GM21737 (cell line): ENCODE results near the gene AKAP7.
"Not testable (repeated sequence)": the region's sequence is repeated elsewhere in the genome, so short reads cannot be mapped to it uniquely, and the experiment has no call there.

Source experiments
- ATAC-seq: cut with Tn5 transposase; IDR thresholded peaks from one replicate; pipeline ENCODE4 v1.9.1; 2021; ENCODE audit warnings: mild to moderate bottlenecking, moderate library complexity; ENCODE audit not compliant: unreplicated experiment

AKAP7 gene

DNA sequence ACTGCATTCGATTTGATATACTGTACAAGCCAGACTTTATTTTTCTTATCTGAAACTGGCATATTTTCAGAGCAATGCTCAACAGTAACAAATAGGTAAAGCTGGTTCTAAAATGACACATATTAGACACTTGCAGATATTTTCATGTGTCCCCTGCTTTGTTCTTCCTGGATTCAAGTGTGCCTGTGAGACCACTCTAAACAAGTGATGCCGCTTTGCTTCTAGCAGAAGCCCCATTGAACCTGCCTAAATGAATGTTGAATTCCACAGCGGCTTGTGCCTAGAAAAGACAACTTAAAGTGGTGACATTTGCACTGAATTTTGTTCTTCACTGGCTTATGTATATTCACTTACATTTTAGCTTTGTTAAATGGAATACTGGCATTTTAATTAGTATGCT, 115.7 kb downstream of the AKAP7 start:
- ATAC-seq, result no peak

DNA sequence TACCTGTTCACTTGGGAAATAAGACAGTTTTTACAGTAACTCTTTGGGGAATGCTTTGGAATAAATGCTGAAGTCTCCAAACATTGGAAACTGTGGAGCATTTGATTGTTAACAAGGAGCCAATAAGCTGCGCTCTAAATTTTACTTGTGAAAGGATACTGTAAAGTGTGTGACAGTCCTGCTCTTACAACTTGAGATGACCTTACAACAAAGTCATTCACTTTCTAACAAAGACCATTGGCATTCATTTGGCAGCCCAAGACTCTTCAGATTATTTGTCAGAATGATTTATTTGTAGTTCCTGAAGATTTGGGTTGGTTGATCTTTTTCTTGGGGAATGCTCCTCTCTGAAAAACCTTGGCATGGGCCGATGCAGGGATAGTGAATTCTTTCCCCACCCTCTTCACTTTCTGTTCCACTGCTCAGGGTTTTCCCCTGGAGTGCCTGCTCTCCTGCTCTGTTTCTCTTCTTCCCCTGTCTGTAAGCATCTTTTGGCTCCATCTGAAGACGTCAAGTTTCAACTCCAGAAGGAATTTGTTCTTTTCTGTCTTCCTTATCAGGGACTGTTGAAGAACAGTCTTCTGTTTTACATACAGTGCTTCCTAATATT, 116.4 kb downstream of the AKAP7 start:
- no peak for ATAC-seq

DNA sequence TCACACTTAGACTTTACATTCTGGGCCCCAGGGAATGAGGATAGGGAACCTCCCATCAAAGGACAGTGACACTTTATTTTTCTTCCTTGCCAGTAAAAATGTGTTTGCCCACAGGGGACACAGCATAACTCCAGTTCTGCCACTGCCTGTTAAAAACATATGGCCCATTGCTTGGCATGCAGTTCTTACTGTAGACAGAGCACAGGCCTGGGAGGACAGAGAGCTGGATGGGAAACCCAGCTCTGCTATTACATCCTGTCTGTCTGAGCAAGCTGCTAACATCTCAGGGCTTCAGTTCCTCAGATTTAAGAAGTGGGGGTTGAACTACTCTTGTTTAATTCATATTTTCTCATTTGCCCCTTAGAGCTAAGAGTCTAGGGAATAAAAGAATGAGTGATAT, 120.2 kb downstream of the AKAP7 start:
- no peak for ATAC-seq

DNA sequence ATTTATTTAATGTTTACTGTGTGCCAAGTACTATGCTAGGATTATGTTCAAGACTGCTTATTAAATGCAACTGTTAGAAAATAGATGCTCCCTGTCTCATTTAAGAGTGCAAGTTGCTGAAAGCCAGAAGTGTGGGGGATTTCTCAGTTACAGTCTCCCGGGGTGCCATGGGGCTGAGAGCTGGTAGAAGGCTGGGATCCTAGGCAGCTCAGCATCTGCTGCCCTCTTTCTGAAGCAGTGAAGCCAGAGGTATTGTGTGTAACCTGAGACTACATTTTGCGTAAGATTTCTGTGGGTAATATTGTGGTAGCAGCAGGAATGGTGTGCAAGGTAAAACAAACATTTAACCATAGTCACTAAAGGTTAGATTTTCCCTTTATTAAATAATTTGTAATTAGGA, 120.6 kb downstream of the AKAP7 start:
- no peak for ATAC-seq

DNA sequence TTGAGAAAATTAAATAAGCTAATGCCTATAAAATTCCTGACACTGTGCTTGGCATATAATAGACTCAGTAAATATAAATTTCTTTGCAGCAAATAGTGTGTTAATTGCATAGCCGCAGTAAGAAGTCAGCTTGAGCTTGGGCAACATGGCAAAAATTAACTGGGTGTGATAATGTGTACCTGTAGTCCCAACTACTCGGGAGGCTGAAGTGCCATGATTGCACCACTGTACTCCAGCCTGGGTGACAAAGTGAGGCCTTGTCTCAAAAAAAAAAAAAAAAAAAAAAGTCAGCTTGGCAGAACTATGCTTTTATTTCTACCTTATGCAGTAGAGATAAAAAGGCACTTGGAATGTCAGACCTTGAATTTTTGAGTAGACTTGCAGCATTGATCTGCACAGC, 121.8 kb downstream of the AKAP7 start:
- no peak for ATAC-seq

DNA sequence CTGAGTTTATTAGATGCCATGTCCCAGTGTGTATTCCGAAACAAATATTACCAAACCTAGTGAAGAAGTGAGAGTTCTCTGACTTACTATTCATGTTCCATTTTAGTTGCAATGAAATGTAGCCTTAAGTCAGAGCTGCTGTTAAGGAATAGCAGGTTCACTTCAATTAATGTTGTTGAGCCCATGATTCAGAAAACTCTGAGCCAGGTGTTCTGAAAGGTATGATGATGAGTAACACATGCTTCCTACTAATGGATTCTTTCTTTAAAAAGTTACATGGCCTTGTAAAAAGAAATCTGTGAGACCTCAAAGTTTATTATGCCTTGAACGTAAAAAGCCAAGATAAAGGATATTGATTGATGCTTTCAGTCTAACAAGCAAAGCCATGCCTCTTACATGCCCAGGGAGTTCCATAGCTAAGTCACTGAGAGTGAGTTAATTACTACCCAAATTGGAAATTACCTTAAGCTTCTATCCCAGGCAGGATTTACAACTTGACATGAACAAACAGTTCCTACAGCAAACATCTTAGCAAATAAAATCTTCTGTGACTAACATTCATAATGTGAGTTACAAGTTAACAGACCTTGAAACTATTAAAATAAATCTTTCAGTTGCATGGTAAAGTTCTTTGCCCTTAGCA, 122.9 kb downstream of the AKAP7 start:
- ATAC-seq, result no peak

DNA sequence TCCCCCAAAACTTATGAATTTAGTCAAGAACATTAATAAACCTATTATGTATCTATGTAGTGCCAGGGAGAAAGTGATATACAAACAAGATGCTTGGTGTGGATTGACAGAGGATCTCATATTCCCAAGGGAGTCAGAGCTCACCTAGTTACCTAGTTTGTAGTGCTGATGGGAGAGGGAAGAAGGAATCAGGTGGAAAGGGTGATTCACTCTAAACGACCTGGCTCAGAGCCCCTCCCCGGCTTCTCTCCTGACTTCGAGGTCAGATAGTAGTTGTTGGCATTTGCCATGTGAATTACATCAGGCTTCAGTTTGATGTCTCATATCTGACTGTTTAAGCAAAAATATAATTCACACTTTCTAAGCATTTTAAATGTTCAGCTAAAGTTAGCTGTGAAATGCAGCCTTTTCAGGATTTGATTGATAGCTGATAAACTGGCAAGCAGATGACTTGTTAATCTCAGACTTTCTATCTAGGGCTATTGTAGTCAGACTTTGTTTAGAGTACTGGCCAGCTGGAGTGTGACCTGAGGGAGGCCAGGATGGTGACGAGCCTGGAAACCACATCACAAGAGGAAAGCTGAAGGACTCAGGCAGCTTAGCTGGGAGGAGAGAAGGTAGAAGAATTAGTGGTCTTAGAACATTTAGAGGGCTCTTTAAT, 123.7 kb downstream of the AKAP7 start:
- no peak for ATAC-seq

DNA sequence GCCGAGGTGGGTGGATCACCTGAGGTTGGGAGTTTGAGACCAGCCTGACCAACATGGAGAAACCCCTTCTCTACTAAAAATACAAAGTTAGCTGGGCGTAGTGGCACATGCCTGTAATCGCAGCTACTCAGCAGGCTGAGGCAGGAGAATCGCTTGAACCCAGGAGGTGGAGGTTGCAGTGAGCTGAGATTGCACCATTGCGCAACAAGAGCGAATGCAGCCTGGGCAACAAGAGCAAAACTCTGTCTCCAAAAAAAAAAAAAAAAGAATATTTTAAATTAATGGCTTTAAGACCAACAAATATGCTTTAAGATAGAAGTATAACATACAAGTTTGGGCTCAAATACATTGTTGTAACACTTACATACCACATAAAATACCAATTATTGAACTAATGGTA, 125.7 kb downstream of the AKAP7 start:
- not testable (repeated sequence) for ATAC-seq

DNA sequence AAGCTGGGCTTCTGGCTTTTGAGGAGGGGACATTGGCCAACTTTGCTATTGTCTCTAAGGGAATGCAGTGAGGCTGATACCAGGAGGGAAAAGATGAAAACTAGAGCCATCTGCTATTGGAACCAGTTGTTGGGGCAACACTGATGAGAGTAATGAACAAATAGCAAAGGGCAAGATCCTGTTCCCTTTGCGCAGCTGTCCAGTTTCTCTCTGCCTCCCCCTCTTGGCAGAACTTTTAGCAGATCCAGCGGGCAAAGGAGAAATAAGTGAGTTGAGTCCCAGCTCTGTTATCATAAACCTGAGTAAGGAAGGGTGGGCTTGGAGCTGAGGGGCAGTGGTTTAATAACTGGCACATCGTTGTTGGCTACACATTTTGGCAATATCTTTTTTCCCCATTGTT, 126.8 kb downstream of the AKAP7 start:
- ATAC-seq, result no peak

DNA sequence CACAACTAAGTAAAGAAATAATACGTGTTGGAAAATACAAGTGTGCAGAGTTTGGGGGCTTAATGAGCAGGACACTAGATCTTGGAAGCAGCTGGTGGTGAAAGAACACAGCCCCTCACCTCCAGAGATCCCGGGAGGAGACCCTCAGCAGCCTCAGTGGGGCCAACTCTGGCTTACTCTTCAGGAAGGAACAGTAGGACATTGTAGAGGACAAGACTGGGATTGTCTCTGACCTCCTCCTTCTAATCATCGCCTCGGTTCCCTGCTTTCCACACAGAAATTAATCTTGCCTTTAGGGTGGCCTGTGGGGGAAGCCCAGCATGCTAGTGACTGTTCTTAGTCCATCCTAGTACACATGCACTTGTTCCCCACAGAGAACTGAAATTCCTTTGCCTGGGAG, 130.7 kb downstream of the AKAP7 start:
- no peak for ATAC-seq

DNA sequence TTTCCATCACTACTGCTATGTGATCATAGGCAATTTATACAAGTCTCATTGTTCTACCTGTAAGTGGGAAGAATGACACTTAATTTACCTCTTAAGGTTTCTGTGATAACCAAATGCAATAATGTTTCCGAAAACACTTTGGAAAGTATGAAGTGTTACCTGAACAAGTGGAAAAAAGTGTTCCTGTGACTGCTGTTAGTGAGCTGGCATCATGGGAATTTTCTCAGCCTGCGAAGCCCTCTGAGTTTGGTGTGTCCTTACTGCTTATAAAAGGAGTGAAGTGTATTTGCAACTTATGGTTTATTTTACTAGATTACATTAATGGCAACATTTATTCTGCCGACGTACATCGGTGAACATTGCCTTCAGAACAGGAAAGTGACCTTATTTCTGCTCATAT, 133.0 kb downstream of the AKAP7 start:
- no peak for ATAC-seq

DNA sequence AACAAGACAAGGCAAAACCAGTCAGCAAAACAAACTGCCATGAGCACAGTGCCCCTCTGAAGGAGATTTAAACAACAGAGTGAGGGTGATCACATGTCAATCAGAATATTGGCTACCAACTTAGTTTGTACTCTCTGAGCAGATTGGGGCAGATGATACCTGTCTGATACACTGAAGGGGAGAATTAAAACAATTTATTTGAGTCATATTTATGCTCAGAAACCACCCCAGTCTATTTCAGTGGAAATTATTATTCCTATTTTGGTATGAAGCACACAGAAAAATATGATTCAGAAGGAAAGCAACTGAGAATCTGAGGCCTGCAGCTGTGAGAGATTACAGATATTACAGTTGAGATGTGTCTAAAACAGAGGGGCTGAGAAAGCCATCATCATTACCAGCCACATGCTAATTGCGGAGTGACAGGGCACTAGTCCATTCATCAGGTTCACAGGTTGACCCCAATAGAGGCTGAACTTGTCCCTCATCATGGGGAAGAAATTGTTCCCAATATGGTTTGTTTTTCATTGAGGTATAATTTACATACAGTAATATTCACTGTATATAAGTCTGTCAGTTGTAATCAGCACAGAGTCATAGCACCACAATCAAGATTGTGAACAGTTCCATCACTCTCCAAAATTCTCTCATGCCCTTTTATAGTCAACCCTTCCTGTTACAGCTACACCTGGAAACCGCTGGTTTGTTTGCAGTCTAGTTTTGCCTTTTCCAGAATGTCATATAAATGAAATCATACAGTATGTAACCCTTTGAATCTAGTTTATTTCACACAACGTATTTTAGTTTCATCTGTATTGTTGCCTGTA, 134.5 kb downstream of the AKAP7 start:
- ATAC-seq, result no peak

DNA sequence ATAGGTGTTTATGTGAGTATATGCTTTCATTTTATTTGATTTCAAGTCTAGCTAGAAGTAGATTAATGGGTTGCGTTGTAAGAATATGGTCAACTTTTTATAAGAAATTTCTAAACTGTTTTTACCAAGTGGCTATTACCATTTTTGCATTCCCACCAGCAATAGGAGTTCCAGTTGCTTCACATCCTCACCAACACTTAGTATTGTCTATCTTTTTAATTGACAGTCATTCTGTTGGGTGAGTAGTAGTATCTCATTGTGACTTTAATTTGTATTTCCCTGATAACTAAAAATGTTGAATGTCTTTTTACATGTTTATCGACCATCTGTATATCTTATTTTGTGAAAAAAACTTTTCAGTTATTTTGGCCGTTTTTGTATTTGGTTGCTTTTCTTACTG, 135.3 kb downstream of the AKAP7 start:
- no peak for ATAC-seq

DNA sequence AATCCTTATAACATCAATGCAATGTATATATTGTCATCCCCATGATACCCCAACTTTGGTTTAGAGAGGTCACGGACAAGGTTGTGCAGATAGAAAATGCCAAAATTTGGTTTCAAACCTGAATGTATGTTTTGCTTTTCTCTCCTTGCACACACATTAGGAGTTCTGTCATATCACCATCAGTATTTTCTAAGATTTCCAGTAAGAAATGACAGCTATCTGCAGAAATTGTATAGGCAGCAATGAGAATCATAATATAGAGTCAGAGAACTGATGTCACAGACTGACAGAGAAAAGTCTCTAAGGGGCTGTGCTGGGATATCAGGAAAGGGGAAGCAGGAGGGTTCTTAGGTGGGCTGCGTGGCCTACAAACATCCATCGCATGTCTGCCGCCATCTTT, 140.0 kb downstream of the AKAP7 start:
- no peak for ATAC-seq

DNA sequence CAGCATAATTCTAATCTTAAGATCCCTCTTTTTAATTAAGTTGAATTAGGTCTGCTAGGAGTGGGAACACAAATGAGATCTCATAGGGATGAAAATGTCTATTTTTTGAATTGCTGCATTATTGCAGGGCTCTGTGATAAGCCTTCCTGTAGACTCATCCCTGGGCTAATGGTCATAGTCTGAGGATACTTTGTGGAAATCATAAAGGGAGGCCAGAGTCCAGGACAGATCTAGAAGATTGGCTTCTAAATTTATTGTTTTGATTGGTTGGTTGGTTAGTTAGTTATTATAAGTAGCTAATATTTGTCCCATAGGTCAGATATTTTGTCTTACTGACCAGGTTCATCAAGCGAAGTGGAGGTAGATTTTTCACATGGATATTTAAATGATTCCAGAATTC, 142.3 kb downstream of the AKAP7 start:
- ATAC-seq, result no peak

DNA sequence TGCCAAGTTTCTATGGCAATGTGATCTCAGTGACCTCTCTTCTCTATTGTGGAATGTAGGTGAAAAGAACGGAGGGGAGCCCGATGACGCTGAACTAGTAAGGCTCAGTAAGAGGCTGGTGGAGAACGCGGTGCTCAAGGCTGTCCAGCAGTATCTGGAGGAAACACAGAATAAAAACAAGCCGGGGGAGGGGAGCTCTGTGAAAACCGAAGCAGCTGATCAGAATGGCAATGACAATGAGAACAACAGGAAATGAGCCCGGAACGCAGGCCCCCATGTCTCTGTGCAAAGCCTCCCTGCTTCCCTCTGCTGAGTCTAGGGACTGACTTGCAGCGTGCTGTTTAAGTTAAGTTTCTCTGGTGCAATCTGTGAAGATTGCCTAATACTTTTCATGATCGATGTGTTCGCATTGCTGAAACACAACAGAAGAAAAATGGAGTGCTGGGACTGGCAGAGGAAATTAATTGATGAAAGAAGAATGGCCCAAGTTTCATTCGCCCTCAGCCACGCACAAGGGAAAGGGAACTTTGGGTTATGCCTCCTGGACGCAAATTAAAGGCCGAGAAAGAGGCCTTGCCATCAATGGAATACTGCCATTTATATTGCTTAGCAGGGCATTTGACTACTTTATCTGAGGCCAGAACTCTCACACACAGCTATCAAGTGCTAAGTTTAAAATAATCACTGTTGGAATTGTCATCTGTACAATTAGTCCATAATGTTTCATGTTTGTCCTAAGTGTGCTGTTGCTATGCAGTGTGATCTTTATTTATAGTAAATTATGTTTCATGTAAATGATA, 146.4 kb downstream of the AKAP7 start:
- ATAC-seq, result peak; percentile 84

DNA sequence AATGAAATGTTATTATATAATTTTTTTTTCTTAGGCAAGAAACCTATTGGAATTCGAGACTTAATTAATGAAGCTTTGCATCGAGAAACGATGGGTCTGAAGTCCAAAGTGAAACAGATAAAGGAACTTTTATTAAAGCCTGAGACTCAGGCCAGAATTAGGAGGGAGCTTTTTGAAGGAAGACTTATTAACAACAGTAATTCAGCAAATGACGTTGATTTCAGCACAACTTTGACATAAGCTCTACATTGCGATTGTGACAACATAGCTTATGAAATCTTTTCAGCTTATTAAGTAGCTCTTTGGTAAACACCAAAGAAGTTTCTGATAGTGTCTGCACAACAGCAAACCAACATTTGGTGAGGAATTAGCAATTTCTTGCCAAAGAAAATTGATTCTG, 147.1 kb downstream of the AKAP7 start:
- no peak for ATAC-seq

DNA sequence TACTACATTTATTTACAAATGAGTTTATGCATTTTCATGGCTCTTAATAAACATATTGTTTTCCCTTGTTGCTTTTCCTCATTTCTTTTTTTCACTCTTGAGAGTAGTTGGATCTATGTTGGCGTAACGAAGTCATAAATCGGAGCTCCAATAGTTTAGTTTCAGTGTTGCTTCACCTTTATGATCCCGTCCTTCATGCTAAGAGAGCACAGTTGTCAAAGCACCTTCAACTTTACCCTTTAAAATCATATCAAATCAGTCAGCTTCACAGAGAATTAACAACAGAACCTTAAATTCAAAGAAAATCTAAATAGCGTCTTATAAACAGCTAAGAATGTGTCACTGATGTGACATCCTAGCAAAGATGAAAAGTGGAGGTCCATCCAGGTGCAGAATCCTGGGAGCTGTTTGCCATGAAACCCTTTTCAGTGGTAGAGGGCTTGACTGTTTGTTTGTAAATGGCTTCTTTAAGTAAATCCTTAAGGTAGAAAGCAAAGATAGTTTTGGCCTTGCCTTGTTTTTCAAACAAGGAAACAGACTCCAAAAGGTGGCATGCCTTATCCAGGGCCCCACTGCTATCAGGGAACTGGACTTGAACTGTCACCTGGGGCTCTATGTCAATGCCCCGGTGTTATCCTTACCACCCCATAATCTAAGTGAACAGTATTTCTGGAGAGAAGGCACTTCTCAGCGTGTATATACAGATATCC, 148.4 kb downstream of the AKAP7 start:
- ATAC-seq, result no peak

DNA sequence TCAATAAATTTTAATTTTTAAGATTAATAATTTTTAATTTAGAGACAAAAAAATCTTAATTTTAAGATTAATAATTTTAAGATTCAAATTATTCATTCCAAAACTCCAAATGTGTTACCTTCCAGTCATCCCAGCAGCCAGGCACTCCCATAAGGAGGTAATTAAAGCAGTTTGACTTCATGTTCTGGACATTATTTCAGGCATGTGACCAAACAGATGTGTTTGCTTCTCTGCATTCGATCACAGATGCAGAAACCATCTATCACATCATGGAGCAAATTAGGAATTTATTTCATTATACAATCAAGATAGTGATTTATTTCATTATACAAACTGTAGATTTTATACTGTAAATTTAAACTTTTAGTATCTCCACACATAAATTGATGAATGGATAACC, 150.3 kb downstream of the AKAP7 start:
- ATAC-seq, result no peak

DNA sequence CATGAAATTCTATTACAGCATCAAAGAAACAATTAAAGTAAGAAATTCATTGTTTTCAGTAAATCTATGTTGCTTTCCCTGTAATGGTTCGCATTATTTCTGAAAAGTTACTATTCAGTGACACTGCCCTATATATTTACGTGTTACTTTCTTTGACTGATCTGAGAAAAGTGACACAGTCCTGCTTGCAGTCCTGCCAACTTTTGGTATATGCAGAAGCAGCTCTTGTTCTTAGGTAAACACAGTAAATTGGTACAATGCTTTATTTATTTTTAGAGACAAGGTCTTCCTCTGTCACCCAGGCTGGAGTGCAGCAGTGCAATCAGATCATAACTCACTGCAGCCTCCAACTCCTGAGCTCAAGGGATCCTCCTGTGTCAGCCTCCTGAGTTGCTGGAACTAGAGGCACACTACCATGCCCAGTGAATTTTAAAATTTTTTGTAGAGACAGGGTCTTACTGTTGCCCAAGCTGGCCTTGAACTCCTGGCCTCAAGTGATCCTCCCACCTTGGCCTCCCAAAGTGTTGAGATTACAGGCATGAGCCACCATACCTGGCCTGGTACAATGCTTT, 151.3 kb downstream of the AKAP7 start:
- ATAC-seq, result no peak
